K562 (cell line): Measurements from ENCODE around the gene ZNF607. TPM values are rescaled to one million over a fixed set of nuclear protein-coding genes. Genes with fewer than 3 reads are reported as not detected.

Source experiments
- ATAC-seq: fragments of 200-7000 bp; cut with Tn5 transposase; 3 replicates; pipeline ENCODE4 v1.9.1; 2020; ENCODE audit warnings: moderate library complexity
- BruUV-seq: library from RNA; stranded (reverse); fragments of 400-500 nt; replicated peaks from 2 replicates; lab custom pipeline; 2021; lab: Mats Ljungman, UMichigan
- CTCF ChIA-PET: fragments of 300-600 bp; formaldehyde crosslinking; extraction: SDS; loops from one replicate; lab custom pipeline; 2021; ENCODE audit warnings: low intra/inter-chr PET ratio; lab: Yijun Ruan, JAX
- POLR2A ChIA-PET: fragments of 300-600, 350-650 bp; sonication (Branson Sonifier 250); formaldehyde crosslinking; extraction: SDS; loops from one replicate; lab custom pipeline; 2021; ENCODE audit warnings: antibody characterized with exemption, inconsistent platforms; lab: Yijun Ruan, JAX
- DNase-seq, 4 experiments: peaks; one replicate each; pipeline versions ENCODE4 v3.0.0 to v3.0.0-alpha.2; 2011 to 2018; ENCODE audit warnings: low spot score in 3 of 4, mixed read lengths in 3 of 4; ENCODE audit errors: extremely low read depth in 1 of 4
- FAIRE-seq: peaks from 2 replicates; lab custom pipeline; 2011; peaks lifted over from hg19 to GRCh38; lab: Jason Lieb, UNC
- H2AFZ ChIP-seq: 2 replicates; pipeline ENCODE4 v1.6.0; 2011; ENCODE audit warnings: low read depth, low read length, control low read depth, inconsistent platforms
- H3K27ac ChIP-seq: fragments of 200-600 bp; 3 replicates; pipeline ENCODE4 v1.8.0; 2011; ENCODE audit warnings: low read depth, mild to moderate bottlenecking, control low read depth, inconsistent platforms, low read length, moderate library complexity, mixed read lengths; ENCODE audit errors: extremely low read depth
- H3K27me3 ChIP-seq, 2 experiments: fragments of 300-600 bp in 1 of 2; 2 replicates in 1 of 2; 3 replicates in 1 of 2; pipeline versions ENCODE4 v1.6.0 to v1.8.0; 2011; ENCODE audit warnings: inconsistent platforms in 2 of 2, low read length in 2 of 2, mild to moderate bottlenecking in 1 of 2, mixed read lengths in 1 of 2, moderate library complexity in 1 of 2; ENCODE audit not compliant: control insufficient read depth in 2 of 2, insufficient read depth in 2 of 2
- H3K36me3 ChIP-seq: fragments of 300-600 bp; 3 replicates; pipeline ENCODE4 v1.8.0; 2011; ENCODE audit warnings: mild to moderate bottlenecking, low read length, inconsistent platforms; ENCODE audit not compliant: control insufficient read depth, insufficient read depth
- H3K4me1 ChIP-seq, 2 experiments: fragments of 200-600 bp in 1 of 2; replicated peaks in 1 of 2; 2 replicates in 1 of 2; 3 replicates in 1 of 2; pipeline versions ENCODE4 v1.5.1 to v1.8.0; 2011; ENCODE audit warnings: inconsistent platforms in 2 of 2, low read length in 2 of 2, mild to moderate bottlenecking in 1 of 2, mixed read lengths in 1 of 2, moderate library complexity in 1 of 2; ENCODE audit not compliant: control insufficient read depth in 2 of 2, insufficient read depth in 2 of 2
- H3K4me2 ChIP-seq: 2 replicates; pipeline ENCODE4 v1.6.1; 2011; ENCODE audit warnings: low read length, control low read depth, inconsistent platforms, mixed read lengths; ENCODE audit not compliant: insufficient read depth
- H3K4me3 ChIP-seq: fragments of 200-600 bp; sonication (generic), shearing (Covaris generic); 2 replicates; pipeline ENCODE4 v1.5.1; 2016; ENCODE audit warnings: control low read depth, inconsistent platforms
- H3K79me2 ChIP-seq: fragments of 200-600 bp; 3 replicates; pipeline ENCODE4 v1.8.0; 2011; ENCODE audit warnings: low read length, inconsistent platforms; ENCODE audit not compliant: control insufficient read depth, insufficient read depth
- H3K9ac ChIP-seq, 2 experiments: 2 replicates each; pipeline versions ENCODE4 v1.6.0 to v1.6.1; 2011; ENCODE audit warnings: low read depth in 2 of 2, low read length in 2 of 2, control low read depth in 1 of 2, inconsistent platforms in 1 of 2, mild to moderate bottlenecking in 1 of 2, mixed read lengths in 1 of 2; ENCODE audit not compliant: insufficient read depth in 1 of 2
- H3K9me1 ChIP-seq: one replicate; pipeline ENCODE4 v1.6.0; 2011; ENCODE audit warnings: inconsistent platforms, mild to moderate bottlenecking, low read length, moderate library complexity; ENCODE audit not compliant: control insufficient read depth, insufficient read depth
- H3K9me3 ChIP-seq: replicated peaks from 2 replicates; pipeline ENCODE4 v1.5.1; 2011; ENCODE audit warnings: low read depth, low read length, inconsistent platforms; ENCODE audit not compliant: control insufficient read depth, insufficient read depth
- H4K20me1 ChIP-seq: replicated peaks from 2 replicates; pipeline ENCODE4 v1.6.1; 2011; ENCODE audit warnings: low read length, inconsistent platforms, mixed read lengths; ENCODE audit not compliant: control insufficient read depth, insufficient read depth
- FIP1L1 ChIP-seq: fragments of 200-400 bp; formaldehyde crosslinking; IDR thresholded peaks from 2 replicates; pipeline ENCODE4 v1.6.1; 2018; ENCODE audit warnings: mild to moderate bottlenecking, low read depth, low read length; ENCODE audit not compliant: poor library complexity, severe bottlenecking
- MEIS2 ChIP-seq: fragments of 450-650 bp; IDR thresholded peaks from 2 replicates; pipeline ENCODE4 v1.6.1; 2014; ENCODE audit warnings: mild to moderate bottlenecking; ENCODE audit not compliant: partially characterized antibody
- NUFIP1 ChIP-seq: fragments of 450-650 bp; IDR thresholded peaks from 2 replicates; pipeline ENCODE4 v1.6.1; 2018; ENCODE audit not compliant: partially characterized antibody
- OTX1 ChIP-seq: fragments of 450-650 bp; formaldehyde crosslinking; IDR thresholded peaks from 2 replicates; pipeline ENCODE4 v1.4.0; 2022; ENCODE audit warnings: mild to moderate bottlenecking
- TAF7 ChIP-seq: fragments of 450-650 bp; IDR thresholded peaks from 2 replicates; pipeline ENCODE4 v1.6.1; 2016; ENCODE audit warnings: missing genetic modification characterization, missing compliant biosample characterization
- ZNF253 ChIP-seq: fragments of 250-450 bp; sonication (Bioruptor Pico); conservative IDR thresholded peaks from 2 replicates; pipeline ENCODE4 v1.6.1; 2021; ENCODE audit warnings: mild to moderate bottlenecking
- ZNF316 ChIP-seq: fragments of 450-650 bp; IDR thresholded peaks from 2 replicates; pipeline ENCODE4 v1.6.1; 2016
- ZNF347 ChIP-seq: fragments of 450-650 bp; formaldehyde crosslinking; IDR thresholded peaks from 2 replicates; pipeline ENCODE4 v1.4.0; 2020; ENCODE audit warnings: low read depth, mild to moderate bottlenecking, moderate library complexity
- WGBS: fragments of 100-300 bp; shearing (Covaris generic); methylation state at CpG from one replicate; pipeline ENCODE4 v1.1.6; 2016; ENCODE audit warnings: low coverage, mixed read lengths; ENCODE audit not compliant: insufficient coverage; ENCODE audit errors: missing lambda C conversion rate; 5-methylcytosine and 5-hydroxymethylcytosine counted together
- in situ Hi-C: fragments of 300-500 bp; cut with MboI; formaldehyde crosslinking; loops from 4 replicates; pipeline ENCODE4 v1.15.0; 2018; ENCODE audit warnings: inconsistent platforms, mixed read lengths
- intact Hi-C: fragments of 100-400 bp; cut with micrococcal nuclease; formaldehyde crosslinking; loops from 2 replicates; pipeline ENCODE4 v1.14.2; 2022
- polyA plus RNA-seq, 8 experiments: library from polyadenylated mRNA; depleted of rRNA in 4 of 8; stranded (reverse) in 5 of 8; unstranded in 3 of 8; fragments of >200 nt; fragmentation: Nextera tagmentation in 2 of 8; fragmentation: Illumina TruSeq in 1 of 8; extraction: Ambion mirVana in 2 of 8; extraction: Trizol in 1 of 8; gene quantifications; 2 replicates each; pipeline versions ENCODE4 v1.2.1 to v1.2.3, GENCODE V29; 2011 to 2014; ENCODE audit warnings: inconsistent platforms in 1 of 8, missing spikeins in 1 of 8
- total RNA-seq, 7 experiments: library from RNA; depleted of rRNA in 6 of 7; stranded (reverse); fragments of >200 nt in 6 of 7; fragmentation: Illumina TruSeq in 2 of 7; extraction: Trizol in 2 of 7; gene quantifications; 2 replicates each; pipeline versions ENCODE4 v1.2.1 to v1.2.3, GENCODE V29; 2011 to 2021; ENCODE audit warnings: low replicate concordance in 1 of 7
- TF ChIP-seq, protein P1 (sequence below), 2 experiments: fragments of 450-650 bp in 1 of 2; sonication (generic) in 1 of 2; formaldehyde crosslinking; conservative IDR thresholded peaks; 2 replicates each; pipeline versions ENCODE4 v1.4.0 to v1.8.1; 2020 to 2022; ENCODE audit warnings: mild to moderate bottlenecking in 1 of 2, missing genetic modification reagents in 1 of 2
- TF ChIP-seq, protein P2 (sequence below), 2 experiments: fragments of 450-650 bp; IDR thresholded peaks; 2 replicates each; pipeline ENCODE4 v1.6.1; 2018; ENCODE audit warnings: mild to moderate bottlenecking in 2 of 2, low read depth in 1 of 2; ENCODE audit not compliant: partially characterized antibody in 2 of 2
- TF ChIP-seq, protein P3 (sequence below): sonication (generic); formaldehyde crosslinking; IDR thresholded peaks from 2 replicates; pipeline ENCODE4 v1.8.0; 2023; ENCODE audit warnings: mild to moderate bottlenecking, missing genetic modification reagents
- TF ChIP-seq, protein P4 (sequence below): IDR thresholded peaks from 2 replicates; pipeline ENCODE4 v1.6.1; 2014; ENCODE audit warnings: antibody characterized with exemption

ZNF607 gene
- total and polyA plus RNA-seq, 9 of the 15 experiments (the other 6 are each of a cell fraction or from before 2014, with no cell fraction given), result 0.65 to 5.1 (median 3.6) TPM

DNA sequence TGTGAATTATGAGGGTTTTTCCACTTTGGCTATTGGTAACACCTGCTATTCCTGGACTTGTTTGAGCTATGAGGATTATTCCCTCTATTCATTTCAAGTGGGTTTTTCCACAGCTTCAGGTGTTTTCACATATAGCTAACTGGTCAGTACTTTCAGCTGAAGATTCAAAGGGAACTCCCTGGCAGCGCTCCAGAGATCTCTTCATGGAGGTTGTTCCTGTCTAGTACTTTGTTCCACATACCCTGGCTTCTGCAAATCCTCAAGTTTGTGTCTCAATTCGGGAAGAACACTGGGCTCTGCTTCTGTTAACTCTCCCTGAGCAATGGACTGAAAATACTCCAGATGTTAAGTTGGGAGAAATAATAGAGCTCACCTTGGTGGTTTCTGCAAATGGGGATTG is 5.6 kb upstream of the ZNF607 start:
- H3K4me1 ChIP-seq, result no peaks in the 10 kb centered on the region; a peak in 1 of 5 replicates
- H3K9me3 ChIP-seq, result no peaks in the 10 kb centered on the region
- no peaks in the 10 kb centered on the region for H3K79me2 ChIP-seq
- BruUV-seq, result no TSS peak
- H3K4me3 ChIP-seq, result no peak overlapping the region
- intact Hi-C loops (no loop called here), in situ Hi-C loops (no loop called here)
- 4% methylated on average over 2 of the region's 2 CpGs for WGBS
- H3K9ac ChIP-seq, result no peak overlapping the region
- H3K27ac ChIP-seq, result no peak overlapping the region
- no peak for DNase-seq
- no peak for FAIRE-seq
- no peaks in the 10 kb centered on the region for H3K9me1 ChIP-seq
- ChIA-PET POLR2A (interaction anchor here (0.8 to 1.1 kb wide), 2 partner anchors 49 to 54 kb away, joined by 3 to 4 read pairs; partner anchors contain the start of gene ZNF573), CTCF (no interaction called here)
- no peaks in the 10 kb centered on the region for H3K36me3 ChIP-seq
- H3K27me3 ChIP-seq, result no peaks in the 10 kb centered on the region
- no peaks in the 10 kb centered on the region for H4K20me1 ChIP-seq
- no peak overlapping the region for H2AFZ ChIP-seq
- ATAC-seq, result no peak
- no peak overlapping the region for H3K4me2 ChIP-seq
- no peak for TF ChIP-seq ZNF316
- TF ChIP-seq MEIS2, result no peak
- TF ChIP-seq, protein P1, sequence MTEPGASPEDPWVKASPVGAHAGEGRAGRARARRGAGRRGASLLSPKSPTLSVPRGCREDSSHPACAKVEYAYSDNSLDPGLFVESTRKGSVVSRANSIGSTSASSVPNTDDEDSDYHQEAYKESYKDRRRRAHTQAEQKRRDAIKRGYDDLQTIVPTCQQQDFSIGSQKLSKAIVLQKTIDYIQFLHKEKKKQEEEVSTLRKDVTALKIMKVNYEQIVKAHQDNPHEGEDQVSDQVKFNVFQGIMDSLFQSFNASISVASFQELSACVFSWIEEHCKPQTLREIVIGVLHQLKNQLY (CRISPR knock-in tag; conservative IDR thresholded peaks at IDR 0.05), result no peak
- TF ChIP-seq, protein P2, sequence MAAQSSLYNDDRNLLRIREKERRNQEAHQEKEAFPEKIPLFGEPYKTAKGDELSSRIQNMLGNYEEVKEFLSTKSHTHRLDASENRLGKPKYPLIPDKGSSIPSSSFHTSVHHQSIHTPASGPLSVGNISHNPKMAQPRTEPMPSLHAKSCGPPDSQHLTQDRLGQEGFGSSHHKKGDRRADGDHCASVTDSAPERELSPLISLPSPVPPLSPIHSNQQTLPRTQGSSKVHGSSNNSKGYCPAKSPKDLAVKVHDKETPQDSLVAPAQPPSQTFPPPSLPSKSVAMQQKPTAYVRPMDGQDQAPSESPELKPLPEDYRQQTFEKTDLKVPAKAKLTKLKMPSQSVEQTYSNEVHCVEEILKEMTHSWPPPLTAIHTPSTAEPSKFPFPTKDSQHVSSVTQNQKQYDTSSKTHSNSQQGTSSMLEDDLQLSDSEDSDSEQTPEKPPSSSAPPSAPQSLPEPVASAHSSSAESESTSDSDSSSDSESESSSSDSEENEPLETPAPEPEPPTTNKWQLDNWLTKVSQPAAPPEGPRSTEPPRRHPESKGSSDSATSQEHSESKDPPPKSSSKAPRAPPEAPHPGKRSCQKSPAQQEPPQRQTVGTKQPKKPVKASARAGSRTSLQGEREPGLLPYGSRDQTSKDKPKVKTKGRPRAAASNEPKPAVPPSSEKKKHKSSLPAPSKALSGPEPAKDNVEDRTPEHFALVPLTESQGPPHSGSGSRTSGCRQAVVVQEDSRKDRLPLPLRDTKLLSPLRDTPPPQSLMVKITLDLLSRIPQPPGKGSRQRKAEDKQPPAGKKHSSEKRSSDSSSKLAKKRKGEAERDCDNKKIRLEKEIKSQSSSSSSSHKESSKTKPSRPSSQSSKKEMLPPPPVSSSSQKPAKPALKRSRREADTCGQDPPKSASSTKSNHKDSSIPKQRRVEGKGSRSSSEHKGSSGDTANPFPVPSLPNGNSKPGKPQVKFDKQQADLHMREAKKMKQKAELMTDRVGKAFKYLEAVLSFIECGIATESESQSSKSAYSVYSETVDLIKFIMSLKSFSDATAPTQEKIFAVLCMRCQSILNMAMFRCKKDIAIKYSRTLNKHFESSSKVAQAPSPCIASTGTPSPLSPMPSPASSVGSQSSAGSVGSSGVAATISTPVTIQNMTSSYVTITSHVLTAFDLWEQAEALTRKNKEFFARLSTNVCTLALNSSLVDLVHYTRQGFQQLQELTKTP (IDR thresholded peaks at IDR 0.05; ENCODE audit: low read depth in 1 of 2, partially characterized antibody in 2 of 2), result no peak
- TF ChIP-seq, protein P3, sequence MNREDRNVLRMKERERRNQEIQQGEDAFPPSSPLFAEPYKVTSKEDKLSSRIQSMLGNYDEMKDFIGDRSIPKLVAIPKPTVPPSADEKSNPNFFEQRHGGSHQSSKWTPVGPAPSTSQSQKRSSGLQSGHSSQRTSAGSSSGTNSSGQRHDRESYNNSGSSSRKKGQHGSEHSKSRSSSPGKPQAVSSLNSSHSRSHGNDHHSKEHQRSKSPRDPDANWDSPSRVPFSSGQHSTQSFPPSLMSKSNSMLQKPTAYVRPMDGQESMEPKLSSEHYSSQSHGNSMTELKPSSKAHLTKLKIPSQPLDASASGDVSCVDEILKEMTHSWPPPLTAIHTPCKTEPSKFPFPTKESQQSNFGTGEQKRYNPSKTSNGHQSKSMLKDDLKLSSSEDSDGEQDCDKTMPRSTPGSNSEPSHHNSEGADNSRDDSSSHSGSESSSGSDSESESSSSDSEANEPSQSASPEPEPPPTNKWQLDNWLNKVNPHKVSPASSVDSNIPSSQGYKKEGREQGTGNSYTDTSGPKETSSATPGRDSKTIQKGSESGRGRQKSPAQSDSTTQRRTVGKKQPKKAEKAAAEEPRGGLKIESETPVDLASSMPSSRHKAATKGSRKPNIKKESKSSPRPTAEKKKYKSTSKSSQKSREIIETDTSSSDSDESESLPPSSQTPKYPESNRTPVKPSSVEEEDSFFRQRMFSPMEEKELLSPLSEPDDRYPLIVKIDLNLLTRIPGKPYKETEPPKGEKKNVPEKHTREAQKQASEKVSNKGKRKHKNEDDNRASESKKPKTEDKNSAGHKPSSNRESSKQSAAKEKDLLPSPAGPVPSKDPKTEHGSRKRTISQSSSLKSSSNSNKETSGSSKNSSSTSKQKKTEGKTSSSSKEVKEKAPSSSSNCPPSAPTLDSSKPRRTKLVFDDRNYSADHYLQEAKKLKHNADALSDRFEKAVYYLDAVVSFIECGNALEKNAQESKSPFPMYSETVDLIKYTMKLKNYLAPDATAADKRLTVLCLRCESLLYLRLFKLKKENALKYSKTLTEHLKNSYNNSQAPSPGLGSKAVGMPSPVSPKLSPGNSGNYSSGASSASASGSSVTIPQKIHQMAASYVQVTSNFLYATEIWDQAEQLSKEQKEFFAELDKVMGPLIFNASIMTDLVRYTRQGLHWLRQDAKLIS (CRISPR knock-in tag), result no peak
- no peak for TF ChIP-seq TAF7
- no peak for TF ChIP-seq ZNF347 (CRISPR knock-in tag)
- no peak for TF ChIP-seq NUFIP1
- TF ChIP-seq, protein P4, sequence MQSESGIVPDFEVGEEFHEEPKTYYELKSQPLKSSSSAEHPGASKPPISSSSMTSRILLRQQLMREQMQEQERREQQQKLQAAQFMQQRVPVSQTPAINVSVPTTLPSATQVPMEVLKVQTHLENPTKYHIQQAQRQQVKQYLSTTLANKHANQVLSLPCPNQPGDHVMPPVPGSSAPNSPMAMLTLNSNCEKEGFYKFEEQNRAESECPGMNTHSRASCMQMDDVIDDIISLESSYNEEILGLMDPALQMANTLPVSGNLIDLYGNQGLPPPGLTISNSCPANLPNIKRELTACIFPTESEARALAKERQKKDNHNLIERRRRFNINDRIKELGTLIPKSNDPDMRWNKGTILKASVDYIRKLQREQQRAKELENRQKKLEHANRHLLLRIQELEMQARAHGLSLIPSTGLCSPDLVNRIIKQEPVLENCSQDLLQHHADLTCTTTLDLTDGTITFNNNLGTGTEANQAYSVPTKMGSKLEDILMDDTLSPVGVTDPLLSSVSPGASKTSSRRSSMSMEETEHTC, result no peak
- no peak for TF ChIP-seq OTX1
- TF ChIP-seq ZNF253 (CRISPR knock-in tag), result no peak
- no peak for TF ChIP-seq FIP1L1
